Keratinocyte (primary cell): ENCODE data around the gene KIAA1958. TPM values are rescaled to one million over a fixed set of nuclear protein-coding genes. Genes with fewer than 3 reads are reported as not detected.
A peak's percentile ranks its signal among the peaks of the same experiment; 100 is the strongest.

Experiments used
- DNase-seq: peaks from one replicate; pipeline ENCODE4 v3.0.0-alpha.2; 2011; ENCODE audit warnings: low read depth, missing footprints, low spot score
- FAIRE-seq: peaks from 2 replicates; lab custom pipeline; 2011; peaks lifted over from hg19 to GRCh38; lab: Jason Lieb, UNC
- H2AFZ ChIP-seq: 2 replicates; pipeline ENCODE4 v1.6.0; 2012; ENCODE audit warnings: low read length, control low read depth, inconsistent platforms; ENCODE audit not compliant: control insufficient read depth
- H3K27ac ChIP-seq: 2 replicates; pipeline ENCODE4 v1.5.1; 2011; ENCODE audit warnings: low read length; ENCODE audit not compliant: control insufficient read depth, insufficient read depth
- H3K27me3 ChIP-seq: 3 replicates; pipeline ENCODE4 v1.6.0; 2011; ENCODE audit warnings: low read length; ENCODE audit not compliant: control insufficient read depth, insufficient read depth; ENCODE audit errors: extremely low read depth
- H3K36me3 ChIP-seq, 2 experiments: 2 replicates in 1 of 2; 3 replicates in 1 of 2; pipeline ENCODE4 v1.5.1; 2011; ENCODE audit warnings: low read length in 2 of 2, mild to moderate bottlenecking in 1 of 2; ENCODE audit not compliant: control insufficient read depth in 2 of 2, insufficient read depth in 2 of 2; ENCODE audit errors: extremely low read depth in 1 of 2
- H3K4me1 ChIP-seq: 3 replicates; pipeline ENCODE4 v1.5.1; 2011; ENCODE audit warnings: low read length; ENCODE audit not compliant: control insufficient read depth, insufficient read depth; ENCODE audit errors: extremely low read depth
- H3K4me2 ChIP-seq: 3 replicates; pipeline ENCODE4 v1.6.0; 2011; ENCODE audit warnings: low read depth, low read length; ENCODE audit not compliant: control insufficient read depth, insufficient read depth; ENCODE audit errors: extremely low read depth
- H3K4me3 ChIP-seq, 3 experiments: fragments of 200-600 bp in 1 of 3; sonication (generic) in 1 of 3; 2 replicates in 2 of 3; 3 replicates in 1 of 3; pipeline ENCODE4 v1.5.1; 2011 to 2016; ENCODE audit warnings: low read length in 3 of 3, mild to moderate bottlenecking in 3 of 3, control low read depth in 2 of 3, inconsistent platforms in 1 of 3, low read depth in 1 of 3, mixed read lengths in 1 of 3, mixed run types in 1 of 3, moderate library complexity in 1 of 3; ENCODE audit not compliant: control insufficient read depth in 2 of 3, insufficient read depth in 2 of 3; ENCODE audit errors: extremely low read depth in 1 of 3
- H3K79me2 ChIP-seq: 2 replicates; pipeline ENCODE4 v1.6.0; 2012; ENCODE audit warnings: low read length; ENCODE audit not compliant: control insufficient read depth, insufficient read depth
- H3K9ac ChIP-seq: 3 replicates; pipeline ENCODE4 v1.6.0; 2011; ENCODE audit warnings: low read length; ENCODE audit not compliant: control insufficient read depth, insufficient read depth; ENCODE audit errors: extremely low read depth
- H3K9me1 ChIP-seq: 3 replicates; pipeline ENCODE4 v1.6.0; 2011; ENCODE audit warnings: low read length; ENCODE audit not compliant: control insufficient read depth, insufficient read depth; ENCODE audit errors: extremely low read depth
- H3K9me3 ChIP-seq: 2 replicates; pipeline ENCODE4 v1.5.1; 2012; ENCODE audit warnings: low read depth, low read length; ENCODE audit not compliant: control insufficient read depth
- H4K20me1 ChIP-seq: 3 replicates; pipeline ENCODE4 v1.6.0; 2011; ENCODE audit warnings: low read length; ENCODE audit not compliant: control insufficient read depth, insufficient read depth; ENCODE audit errors: extremely low read depth
- EZH2 ChIP-seq: IDR thresholded peaks from one replicate; pipeline ENCODE4 v1.6.1; 2012; ENCODE audit warnings: inconsistent platforms, mild to moderate bottlenecking, low read length, moderate library complexity
- dilution Hi-C: fragments of 300-500 bp; cut with MboI; formaldehyde crosslinking; loops from one replicate; pipeline ENCODE4 v1.7.0; 2020; ENCODE audit warnings: low sequenced_read_pairs; ENCODE audit not compliant: extremely low pct_ligation_motif_present
- polyA plus RNA-seq, 5 experiments: library from polyadenylated mRNA; depleted of rRNA in 3 of 5; stranded (reverse) in 3 of 5; stranded (forward) in 1 of 5; unstranded in 1 of 5; fragments of >200 nt; gene quantifications; 1 replicate in 1 of 5; 2 replicates in 3 of 5; 3 replicates in 1 of 5; pipeline versions ENCODE4 v1.2.1 to v1.2.3, GENCODE V29; 2011 to 2012; ENCODE audit warnings: missing spikeins in 2 of 5, low read depth in 1 of 5, low replicate concordance in 1 of 5
- TF ChIP-seq, protein P1 (sequence below), 3 experiments: IDR thresholded peaks in 1 of 3; conservative IDR thresholded peaks in 1 of 3; optimal IDR thresholded peaks in 1 of 3; 2 replicates in 2 of 3; 3 replicates in 1 of 3; pipeline versions ENCODE3 to v1.5.1; 2011; ENCODE audit warnings: low read length in 3 of 3, mild to moderate bottlenecking in 3 of 3, moderate library complexity in 2 of 3, control low read depth in 1 of 3, inconsistent platforms in 1 of 3; ENCODE audit not compliant: insufficient read depth in 2 of 3; ENCODE audit errors: extremely low read depth in 1 of 3

The KIAA1958 gene
- polyA plus RNA-seq, 1 donor (not counting 4 experiments of a cell fraction or from before 2014, with no cell fraction given), result 0.84 TPM

DNA sequence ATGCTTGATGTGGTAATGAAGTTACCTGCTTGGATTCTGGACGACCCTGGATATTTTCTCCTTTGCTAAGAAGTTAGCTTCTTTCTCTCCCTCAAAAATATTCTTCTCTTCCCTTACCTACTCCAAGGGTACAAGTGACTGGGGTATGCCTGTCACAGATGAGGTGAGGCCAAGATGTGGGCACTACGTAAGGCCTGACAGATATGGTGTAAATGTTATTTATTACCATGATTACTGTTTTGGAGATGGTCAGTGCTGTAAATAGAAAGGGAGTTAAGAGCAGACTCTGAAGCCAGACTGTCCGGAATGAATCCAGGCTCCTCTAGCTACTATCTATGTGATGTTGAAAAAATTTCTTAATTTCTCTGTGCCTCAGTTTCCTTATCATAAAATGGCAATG lies 1.1 kb upstream of the KIAA1958 start:
- DNase-seq, result no peak
- no peaks in the 10 kb centered on the region for H3K79me2 ChIP-seq
- no peaks in the 10 kb centered on the region for H3K9me3 ChIP-seq
- H3K4me1 ChIP-seq, result peaks cover 9% of the 10 kb centered on the region
- no peak overlapping the region for H2AFZ ChIP-seq
- H3K4me2 ChIP-seq, result peak overlapping the region; percentile 91
- TF ChIP-seq, protein P1, sequence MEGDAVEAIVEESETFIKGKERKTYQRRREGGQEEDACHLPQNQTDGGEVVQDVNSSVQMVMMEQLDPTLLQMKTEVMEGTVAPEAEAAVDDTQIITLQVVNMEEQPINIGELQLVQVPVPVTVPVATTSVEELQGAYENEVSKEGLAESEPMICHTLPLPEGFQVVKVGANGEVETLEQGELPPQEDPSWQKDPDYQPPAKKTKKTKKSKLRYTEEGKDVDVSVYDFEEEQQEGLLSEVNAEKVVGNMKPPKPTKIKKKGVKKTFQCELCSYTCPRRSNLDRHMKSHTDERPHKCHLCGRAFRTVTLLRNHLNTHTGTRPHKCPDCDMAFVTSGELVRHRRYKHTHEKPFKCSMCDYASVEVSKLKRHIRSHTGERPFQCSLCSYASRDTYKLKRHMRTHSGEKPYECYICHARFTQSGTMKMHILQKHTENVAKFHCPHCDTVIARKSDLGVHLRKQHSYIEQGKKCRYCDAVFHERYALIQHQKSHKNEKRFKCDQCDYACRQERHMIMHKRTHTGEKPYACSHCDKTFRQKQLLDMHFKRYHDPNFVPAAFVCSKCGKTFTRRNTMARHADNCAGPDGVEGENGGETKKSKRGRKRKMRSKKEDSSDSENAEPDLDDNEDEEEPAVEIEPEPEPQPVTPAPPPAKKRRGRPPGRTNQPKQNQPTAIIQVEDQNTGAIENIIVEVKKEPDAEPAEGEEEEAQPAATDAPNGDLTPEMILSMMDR (optimal IDR thresholded peaks at IDR 0.05 in 1 of 3, IDR thresholded peaks at IDR 0.05 in 1 of 3, conservative IDR thresholded peaks at IDR 0.05 in 1 of 3; ENCODE audit: extremely low read depth in 1 of 3, insufficient read depth in 2 of 3, low read length in 3 of 3), result no peak
- TF ChIP-seq EZH2, result no peak
- H3K36me3 ChIP-seq, result no peaks in the 10 kb centered on the region
- no peak overlapping the region for H3K27ac ChIP-seq
- no peaks in the 10 kb centered on the region for H3K9me1 ChIP-seq
- H3K4me3 ChIP-seq, result peak overlapping the region in 1 of 3 experiments; percentile 83
- H3K9ac ChIP-seq, result no peak overlapping the region
- dilution Hi-C loops, result no loop called here
- FAIRE-seq, result no peak
- no peaks in the 10 kb centered on the region for H3K27me3 ChIP-seq
- H4K20me1 ChIP-seq, result no peaks in the 10 kb centered on the region

DNA sequence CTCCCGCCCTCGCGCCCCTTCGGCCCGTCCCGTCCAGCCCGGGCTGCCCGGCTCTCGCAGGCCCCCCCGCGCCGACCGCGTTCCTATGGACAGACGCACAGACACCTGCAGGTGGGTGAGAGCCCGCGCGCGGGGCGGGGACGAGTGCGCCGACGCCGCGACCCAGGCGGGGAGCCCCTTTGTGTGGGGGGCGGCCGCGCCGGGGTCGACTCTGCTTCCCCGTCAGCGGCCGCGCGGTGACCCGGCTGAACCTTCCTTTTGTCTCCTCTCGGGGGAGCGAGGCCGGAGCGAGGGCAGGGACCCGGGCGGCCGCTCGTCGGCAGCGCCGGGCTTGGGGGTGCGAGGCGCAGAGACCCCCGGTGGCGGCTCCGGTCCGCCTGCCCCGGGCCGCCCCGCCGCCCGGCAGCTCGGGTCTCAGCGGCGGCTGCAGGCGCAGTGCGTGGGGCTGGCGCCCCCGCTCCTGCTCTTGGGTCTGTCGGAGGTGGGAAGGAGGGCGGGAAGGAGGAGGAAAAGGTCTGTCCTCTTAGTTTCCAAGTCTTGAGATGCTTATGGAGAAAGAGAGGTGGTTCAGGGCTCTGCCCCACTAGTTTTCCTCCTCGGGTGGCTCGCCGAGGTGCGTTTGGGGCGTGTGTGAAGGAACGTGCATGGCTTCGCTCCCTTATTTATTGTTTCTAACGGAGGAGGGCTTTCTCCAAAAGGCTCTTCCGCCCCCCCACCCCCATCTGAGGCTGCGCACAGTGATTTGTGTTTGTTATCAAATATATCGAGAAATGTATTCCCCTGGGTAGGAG lies 576 bp downstream of the KIAA1958 start:
- no peak for DNase-seq

More for the DNA sequence above, 576 bp downstream of the KIAA1958 start:
- no peak for FAIRE-seq
- no peaks in the 10 kb centered on the region for H3K9me1 ChIP-seq
- H3K9me3 ChIP-seq, result no peaks in the 10 kb centered on the region
- H3K36me3 ChIP-seq, result no peaks in the 10 kb centered on the region
- H3K4me2 ChIP-seq, result peak overlapping the region; percentile 96
- no peaks in the 10 kb centered on the region for H3K79me2 ChIP-seq
- peaks cover 9% of the 10 kb centered on the region for H3K4me1 ChIP-seq
- peak overlapping the region; percentile 24 for H3K9ac ChIP-seq
- H3K4me3 ChIP-seq, result peak overlapping the region; percentile 63 to 86 (median 80)
- H3K27ac ChIP-seq, result peak overlapping the region; percentile 16
- peak overlapping the region; percentile 92 for H2AFZ ChIP-seq
- TF ChIP-seq, protein P1 (optimal IDR thresholded peaks at IDR 0.05 in 1 of 3, IDR thresholded peaks at IDR 0.05 in 1 of 3, conservative IDR thresholded peaks at IDR 0.05 in 1 of 3; ENCODE audit: extremely low read depth in 1 of 3, insufficient read depth in 2 of 3, low read length in 3 of 3), result no peak
- TF ChIP-seq EZH2, result no peak
- no peaks in the 10 kb centered on the region for H4K20me1 ChIP-seq
- no peaks in the 10 kb centered on the region for H3K27me3 ChIP-seq
- dilution Hi-C loops, result no loop called here
